ENCODE measurements around the gene CSNK1G2.
A peak's percentile ranks its signal among the peaks of the same experiment; 100 is the strongest.

Gene CSNK1G2

DNA sequence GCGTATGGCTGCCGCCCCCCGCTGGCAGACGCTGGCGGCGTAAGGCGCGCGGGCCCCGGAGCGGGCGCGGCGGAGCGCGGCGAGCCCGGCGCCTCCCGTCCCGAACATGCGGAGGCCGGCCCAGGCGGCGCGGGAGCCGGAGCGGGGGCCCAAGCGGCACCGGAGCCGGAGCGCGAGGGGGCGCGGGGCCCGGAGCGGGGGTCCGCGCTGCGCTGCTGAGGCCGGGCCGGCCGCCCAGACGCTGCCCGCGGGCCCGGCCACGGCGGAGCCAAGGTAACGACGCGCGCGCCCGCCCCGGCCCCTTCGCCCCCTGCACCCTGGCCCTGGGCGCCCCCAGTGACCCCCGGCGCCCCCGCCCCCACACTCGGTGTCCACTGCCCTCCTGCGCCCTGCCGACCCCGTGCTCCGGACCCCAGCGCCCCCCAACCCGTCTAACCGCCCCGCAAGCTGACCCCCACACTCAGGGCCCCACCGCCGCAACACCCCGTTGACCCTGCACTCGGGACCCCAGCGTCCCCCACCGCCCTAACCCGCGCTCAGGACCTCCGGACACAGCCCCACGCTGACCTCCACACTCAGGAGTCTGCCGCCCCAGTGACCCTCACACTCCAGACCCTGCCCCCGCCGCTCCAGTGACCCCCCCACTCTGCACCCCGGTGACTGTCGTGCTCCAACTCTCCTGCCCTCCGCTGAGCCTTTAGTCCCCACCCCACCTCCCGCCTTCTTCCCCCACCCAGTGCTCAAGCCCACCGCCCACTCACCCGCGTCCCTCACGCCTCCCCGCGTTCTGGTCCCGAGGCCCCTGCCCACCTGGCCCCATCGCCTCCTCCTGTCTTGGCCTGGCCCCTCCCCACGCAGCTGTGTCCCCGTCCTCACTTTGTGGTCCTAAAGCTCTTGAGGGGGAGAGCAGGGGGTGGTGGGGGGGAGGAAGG, at the start of gene CSNK1G2:
Gene CSNK1G2, plus strand, starts transcription at position 27 of the 932 bp plus-strand sequence. CDS start 28,601 bp downstream, outside the sequence.
- Histone ChIP-seq H3K27me3 (no peaks in the 10 kb centered on the region), H3K36me3 (no peaks in the 10 kb centered on the region), H3K4me1 (ENCODE audit: control insufficient read depth in 1 of 2, insufficient read depth in 1 of 2, low read depth in 1 of 2, low read length in 1 of 2) (peaks cover 35 to 40% of the 10 kb centered on the region in 2 experiments), H3K27ac (peak within 1 kb of the TSS; percentile 100), H3K9me3 (no peaks in the 10 kb centered on the region), H3K4me3 (ENCODE audit: low read depth in 1 of 2, low read length in 1 of 2) (peak within 1 kb of the TSS; percentile 72 to 89)
- no peak for TF ChIP-seq CTCF (IDR thresholded peaks at IDR 0.05)

GRCh38 chr19:1893791-1894190, 47.2 kb upstream of the CSNK1G2 start:
- no peak for TF ChIP-seq CTCF (IDR thresholded peaks at IDR 0.05)

GRCh38 chr19:1896508-1896907, 44.5 kb upstream of the CSNK1G2 start:
- H3K36me3 ChIP-seq = no peaks in the 10 kb centered on the region
- no peak overlapping the region for H3K27ac ChIP-seq
- peaks cover 37 to 45% of the 10 kb centered on the region in 2 experiments for H3K4me1 ChIP-seq (ENCODE audit: control insufficient read depth in 1 of 2, insufficient read depth in 1 of 2, low read depth in 1 of 2, low read length in 1 of 2)
- no peak for TF ChIP-seq CTCF (IDR thresholded peaks at IDR 0.05)
- H3K4me3 ChIP-seq (ENCODE audit: low read depth in 1 of 2, low read length in 1 of 2) = no peak overlapping the region
- no peaks in the 10 kb centered on the region for H3K9me3 ChIP-seq
- no peaks in the 10 kb centered on the region for H3K27me3 ChIP-seq

More at GRCh38 chr19:1893791-1894190, 47.2 kb upstream of the CSNK1G2 start:
- H3K27ac ChIP-seq = no peak overlapping the region
- no peaks in the 10 kb centered on the region for H3K27me3 ChIP-seq
- no peaks in the 10 kb centered on the region for H3K9me3 ChIP-seq
- H3K4me3 ChIP-seq (ENCODE audit: low read depth in 1 of 2, low read length in 1 of 2) = no peak overlapping the region
- H3K36me3 ChIP-seq = no peaks in the 10 kb centered on the region
- H3K4me1 ChIP-seq (ENCODE audit: control insufficient read depth in 1 of 2, insufficient read depth in 1 of 2, low read depth in 1 of 2, low read length in 1 of 2) = peaks cover 30 to 36% of the 10 kb centered on the region in 2 experiments

- Histone ChIP-seq H3K27me3 (no peaks in the 10 kb centered on the region), H3K27ac (peak overlapping the region; percentile 92), H3K4me3 (ENCODE audit: low read depth in 1 of 2, low read length in 1 of 2) (peak overlapping the region; percentile 4 to 25), H3K9me3 (no peaks in the 10 kb centered on the region), H3K36me3 (no peaks in the 10 kb centered on the region), H3K4me1 (ENCODE audit: control insufficient read depth in 1 of 2, insufficient read depth in 1 of 2, low read depth in 1 of 2, low read length in 1 of 2) (peaks cover 38 to 49% of the 10 kb centered on the region in 2 experiments)
- TF ChIP-seq CTCF (IDR thresholded peaks at IDR 0.05) = peak; percentile 11
Measured at GRCh38 chr19:1901940-1902404, 39.0 kb upstream of the CSNK1G2 start.

DNA sequence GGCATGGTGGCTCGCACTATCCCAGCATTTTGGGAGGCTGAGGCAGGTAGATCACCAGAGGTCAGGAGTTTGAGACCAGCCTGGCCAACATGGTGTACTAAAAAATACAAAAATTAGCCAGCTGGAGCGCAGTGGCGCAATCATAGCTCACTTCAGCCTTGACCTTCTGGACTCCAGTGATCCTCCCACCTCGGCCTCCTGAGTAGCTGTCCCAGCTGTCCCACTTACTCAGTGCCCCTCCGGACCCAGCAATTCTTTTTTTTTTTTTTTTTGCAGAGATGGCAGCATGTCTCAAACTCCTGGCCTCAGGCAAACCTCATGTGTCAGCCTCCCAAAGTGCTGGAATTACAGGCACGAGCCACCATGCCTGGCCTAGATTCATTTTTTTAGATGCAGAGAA, 38.0 kb upstream of the CSNK1G2 start:
- Histone ChIP-seq H3K27me3 (no peaks in the 10 kb centered on the region), H3K36me3 (no peaks in the 10 kb centered on the region), H3K27ac (no peak overlapping the region), H3K4me3 (ENCODE audit: low read depth in 1 of 2, low read length in 1 of 2) (no peak overlapping the region), H3K9me3 (no peaks in the 10 kb centered on the region), H3K4me1 (ENCODE audit: control insufficient read depth in 1 of 2, insufficient read depth in 1 of 2, low read depth in 1 of 2, low read length in 1 of 2) (peaks cover 29 to 39% of the 10 kb centered on the region in 2 experiments)
- TF ChIP-seq CTCF (IDR thresholded peaks at IDR 0.05) = no peak

Data from neutrophil (primary cell).